ENCODE results near the gene MNX1.

DNA sequence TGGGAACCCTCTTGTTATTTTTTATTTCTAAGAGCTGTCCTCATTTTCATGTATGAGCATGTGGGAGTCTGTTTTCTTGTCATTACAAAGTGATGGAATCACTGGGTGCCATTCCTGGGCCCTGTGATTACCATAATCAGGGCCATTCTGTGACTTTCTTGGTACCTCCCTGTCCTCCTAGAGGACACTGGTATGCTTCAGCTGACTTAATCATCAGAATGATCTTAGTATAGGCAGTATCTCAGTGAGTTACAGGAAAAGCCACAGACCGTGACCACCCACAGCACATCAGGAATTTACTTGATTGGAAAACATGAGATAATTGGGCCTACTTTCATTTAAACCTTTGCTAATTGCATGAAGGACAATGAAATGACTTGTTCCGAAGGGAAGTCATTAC is 53.7 kb downstream of the MNX1 start:
- TF ChIP-seq CTCF (conservative IDR thresholded peaks at IDR 0.05 in 1 of 2, IDR thresholded peaks at IDR 0.05 in 1 of 2; ENCODE audit: extremely low read depth in 1 of 2, insufficient read depth in 1 of 2, low read depth in 1 of 2, low read length in 2 of 2) (no peak), EZH2 (IDR thresholded peaks at IDR 0.05; ENCODE audit: borderline replicate concordance, low read length) (no peak)

Measured in mammary epithelial cell (primary cell).